ENCODE data around the gene SMAP2. TPM values are rescaled to one million over a fixed set of nuclear protein-coding genes. Genes with fewer than 3 reads are reported as not detected.

Gene SMAP2
- total and polyA plus RNA-seq, 10 of the 15 experiments (the other 5 are each of a cell fraction or from before 2014, with no cell fraction given): 33.4 to 177 (median 105) TPM

DNA sequence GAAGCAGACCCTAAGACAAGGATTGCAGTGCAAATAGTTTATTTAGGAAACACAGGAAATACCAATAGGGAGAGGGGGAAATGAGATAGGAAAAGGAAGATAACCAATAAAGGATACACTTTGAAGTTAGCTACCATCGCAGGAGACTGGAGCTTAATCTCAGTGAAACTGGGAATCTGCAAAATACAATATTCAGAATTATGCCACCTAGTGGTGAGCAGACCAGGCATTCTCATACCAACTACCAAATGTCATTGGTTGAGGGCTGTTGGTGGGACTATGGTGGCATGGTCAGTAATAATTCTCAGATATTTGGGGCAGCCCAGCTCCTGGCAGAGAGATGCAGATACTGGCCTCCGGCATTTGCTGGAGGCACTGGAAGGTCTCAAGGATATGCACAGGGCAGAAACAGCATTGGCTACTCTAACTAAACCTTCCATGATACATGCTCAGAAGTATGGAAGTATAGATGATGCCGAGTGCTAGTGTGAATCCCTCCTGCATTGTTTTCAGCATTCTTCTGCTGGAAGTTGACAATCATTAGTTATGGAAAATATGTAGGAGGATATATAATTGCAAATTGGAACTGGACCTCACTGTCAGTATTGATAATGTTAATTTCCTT lies 65.0 kb downstream of the SMAP2 start:
- no peak overlapping the region for H3K9ac ChIP-seq (ENCODE audit: control insufficient read depth, insufficient read depth, low read length)
- H3K27ac ChIP-seq (ENCODE audit: control insufficient read depth, insufficient read depth): no peak overlapping the region
- BruUV-seq (replicated peaks): no TSS peak
- H3K36me3 ChIP-seq (ENCODE audit: control insufficient read depth in 2 of 2, insufficient read depth in 2 of 2, low read length in 1 of 2): no peaks in the 10 kb centered on the region
- no peak for DNase-seq (ENCODE audit: low read depth, low spot score)
- WGBS (ENCODE audit: insufficient coverage, insufficient replicate concordance, low lambda C conversion rate, missing lambda C conversion rate): 67% methylated on average over 3 of the region's 3 CpGs
- no peak overlapping the region for H3K4me3 ChIP-seq
- ATAC-seq: peak; percentile 84
- H3K9me3 ChIP-seq (replicated peaks; ENCODE audit: control insufficient read depth, insufficient read depth, low read length): no peaks in the 10 kb centered on the region; the same call in 1 of the 3 replicates
- H3K4me2 ChIP-seq (ENCODE audit: control insufficient read depth, insufficient read depth): no peak overlapping the region
- POLR2A ChIA-PET: interaction anchor here (0.6 kb wide), 1 partner anchor 253 kb away, joined by 4 read pairs; no protein-coding TSS in a partner anchor
- intact Hi-C loops (cut with micrococcal nuclease; ENCODE audit: unreplicated experiment) (loop anchor here (1.0 kb wide), 1 partner anchor 294 kb away; no protein-coding TSS in a partner anchor), in situ Hi-C loops (cut with MboI) (no loop called here)
- FAIRE-seq: no peak
- CTCF ChIA-PET: interaction anchor here (0.5 to 3.5 kb wide), 29 partner anchors 9 to 329 kb away, joined by 3 to 40 read pairs (median 4); partner anchors contain the start of gene ZFP69B
- no peaks in the 10 kb centered on the region for H3K27me3 ChIP-seq (replicated peaks in 1 of 2; ENCODE audit: control insufficient read depth in 2 of 2, insufficient read depth in 2 of 2, low read length in 1 of 2)
- no peaks in the 10 kb centered on the region for H4K20me1 ChIP-seq (ENCODE audit: control insufficient read depth, insufficient read depth)
- no peaks in the 10 kb centered on the region for H3K4me1 ChIP-seq (ENCODE audit: control insufficient read depth, insufficient read depth, low read length)
- RAD21 ChIA-PET (ENCODE audit: unreplicated experiment): interaction anchor here (0.7 to 2.1 kb wide), 2 partner anchors 285 to 294 kb away, joined by 3 to 10 read pairs; no protein-coding TSS in a partner anchor
- no peaks in the 10 kb centered on the region for H3K79me2 ChIP-seq (ENCODE audit: control insufficient read depth, insufficient read depth, low read length)
- SMC1A ChIA-PET (ENCODE audit: uncharacterized antibody, unreplicated experiment): interaction anchor here (0.7 to 2.7 kb wide), 14 partner anchors 10 to 351 kb away, joined by 3 to 12 read pairs (median 4); partner anchors contain the start of gene ZFP69B
- H2AFZ ChIP-seq (ENCODE audit: control insufficient read depth, low read depth, low read length): no peak overlapping the region
- TF ChIP-seq SREBF1 (IDR thresholded peaks at IDR 0.05; ENCODE audit: low read length) (no peak), SMARCA5 (IDR thresholded peaks at IDR 0.05) (no peak), TCF12 (IDR thresholded peaks at IDR 0.05; ENCODE audit: low read depth, low read length) (no peak), SPI1 (IDR thresholded peaks at IDR 0.05; ENCODE audit: borderline replicate concordance, insufficient read depth, low read depth, low read length) (no peak), KDM1A (IDR thresholded peaks at IDR 0.05; ENCODE audit: borderline replicate concordance) (no peak), RAD21 (IDR thresholded peaks at IDR 0.05; ENCODE audit: insufficient read depth, low read depth, low read length) (peak; percentile 35; the same call in 1 of the 2 replicates)
- TF ChIP-seq, protein P1, sequence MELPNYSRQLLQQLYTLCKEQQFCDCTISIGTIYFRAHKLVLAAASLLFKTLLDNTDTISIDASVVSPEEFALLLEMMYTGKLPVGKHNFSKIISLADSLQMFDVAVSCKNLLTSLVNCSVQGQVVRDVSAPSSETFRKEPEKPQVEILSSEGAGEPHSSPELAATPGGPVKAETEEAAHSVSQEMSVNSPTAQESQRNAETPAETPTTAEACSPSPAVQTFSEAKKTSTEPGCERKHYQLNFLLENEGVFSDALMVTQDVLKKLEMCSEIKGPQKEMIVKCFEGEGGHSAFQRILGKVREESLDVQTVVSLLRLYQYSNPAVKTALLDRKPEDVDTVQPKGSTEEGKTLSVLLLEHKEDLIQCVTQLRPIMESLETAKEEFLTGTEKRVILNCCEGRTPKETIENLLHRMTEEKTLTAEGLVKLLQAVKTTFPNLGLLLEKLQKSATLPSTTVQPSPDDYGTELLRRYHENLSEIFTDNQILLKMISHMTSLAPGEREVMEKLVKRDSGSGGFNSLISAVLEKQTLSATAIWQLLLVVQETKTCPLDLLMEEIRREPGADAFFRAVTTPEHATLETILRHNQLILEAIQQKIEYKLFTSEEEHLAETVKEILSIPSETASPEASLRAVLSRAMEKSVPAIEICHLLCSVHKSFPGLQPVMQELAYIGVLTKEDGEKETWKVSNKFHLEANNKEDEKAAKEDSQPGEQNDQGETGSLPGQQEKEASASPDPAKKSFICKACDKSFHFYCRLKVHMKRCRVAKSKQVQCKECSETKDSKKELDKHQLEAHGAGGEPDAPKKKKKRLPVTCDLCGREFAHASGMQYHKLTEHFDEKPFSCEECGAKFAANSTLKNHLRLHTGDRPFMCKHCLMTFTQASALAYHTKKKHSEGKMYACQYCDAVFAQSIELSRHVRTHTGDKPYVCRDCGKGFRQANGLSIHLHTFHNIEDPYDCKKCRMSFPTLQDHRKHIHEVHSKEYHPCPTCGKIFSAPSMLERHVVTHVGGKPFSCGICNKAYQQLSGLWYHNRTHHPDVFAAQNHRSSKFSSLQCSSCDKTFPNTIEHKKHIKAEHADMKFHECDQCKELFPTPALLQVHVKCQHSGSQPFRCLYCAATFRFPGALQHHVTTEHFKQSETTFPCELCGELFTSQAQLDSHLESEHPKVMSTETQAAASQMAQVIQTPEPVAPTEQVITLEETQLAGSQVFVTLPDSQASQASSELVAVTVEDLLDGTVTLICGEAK (IDR thresholded peaks at IDR 0.05; ENCODE audit: borderline replicate concordance): no peak
- TF ChIP-seq, protein P2, sequence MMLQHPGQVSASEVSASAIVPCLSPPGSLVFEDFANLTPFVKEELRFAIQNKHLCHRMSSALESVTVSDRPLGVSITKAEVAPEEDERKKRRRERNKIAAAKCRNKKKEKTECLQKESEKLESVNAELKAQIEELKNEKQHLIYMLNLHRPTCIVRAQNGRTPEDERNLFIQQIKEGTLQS (IDR thresholded peaks at IDR 0.05; ENCODE audit: borderline replicate concordance, extremely low read depth, low read depth, low read length): no peak
- TF ChIP-seq, protein P3, sequence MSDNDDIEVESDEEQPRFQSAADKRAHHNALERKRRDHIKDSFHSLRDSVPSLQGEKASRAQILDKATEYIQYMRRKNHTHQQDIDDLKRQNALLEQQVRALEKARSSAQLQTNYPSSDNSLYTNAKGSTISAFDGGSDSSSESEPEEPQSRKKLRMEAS (IDR thresholded peaks at IDR 0.05; ENCODE audit: low read depth, low read length): no peak
- TF ChIP-seq, protein P4, sequence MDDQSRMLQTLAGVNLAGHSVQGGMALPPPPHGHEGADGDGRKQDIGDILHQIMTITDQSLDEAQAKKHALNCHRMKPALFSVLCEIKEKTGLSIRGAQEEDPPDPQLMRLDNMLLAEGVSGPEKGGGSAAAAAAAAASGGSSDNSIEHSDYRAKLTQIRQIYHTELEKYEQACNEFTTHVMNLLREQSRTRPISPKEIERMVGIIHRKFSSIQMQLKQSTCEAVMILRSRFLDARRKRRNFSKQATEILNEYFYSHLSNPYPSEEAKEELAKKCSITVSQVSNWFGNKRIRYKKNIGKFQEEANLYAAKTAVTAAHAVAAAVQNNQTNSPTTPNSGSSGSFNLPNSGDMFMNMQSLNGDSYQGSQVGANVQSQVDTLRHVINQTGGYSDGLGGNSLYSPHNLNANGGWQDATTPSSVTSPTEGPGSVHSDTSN (IDR thresholded peaks at IDR 0.05; ENCODE audit: insufficient replicate concordance, low read depth, low read length): no peak
- TF ChIP-seq, protein P5, sequence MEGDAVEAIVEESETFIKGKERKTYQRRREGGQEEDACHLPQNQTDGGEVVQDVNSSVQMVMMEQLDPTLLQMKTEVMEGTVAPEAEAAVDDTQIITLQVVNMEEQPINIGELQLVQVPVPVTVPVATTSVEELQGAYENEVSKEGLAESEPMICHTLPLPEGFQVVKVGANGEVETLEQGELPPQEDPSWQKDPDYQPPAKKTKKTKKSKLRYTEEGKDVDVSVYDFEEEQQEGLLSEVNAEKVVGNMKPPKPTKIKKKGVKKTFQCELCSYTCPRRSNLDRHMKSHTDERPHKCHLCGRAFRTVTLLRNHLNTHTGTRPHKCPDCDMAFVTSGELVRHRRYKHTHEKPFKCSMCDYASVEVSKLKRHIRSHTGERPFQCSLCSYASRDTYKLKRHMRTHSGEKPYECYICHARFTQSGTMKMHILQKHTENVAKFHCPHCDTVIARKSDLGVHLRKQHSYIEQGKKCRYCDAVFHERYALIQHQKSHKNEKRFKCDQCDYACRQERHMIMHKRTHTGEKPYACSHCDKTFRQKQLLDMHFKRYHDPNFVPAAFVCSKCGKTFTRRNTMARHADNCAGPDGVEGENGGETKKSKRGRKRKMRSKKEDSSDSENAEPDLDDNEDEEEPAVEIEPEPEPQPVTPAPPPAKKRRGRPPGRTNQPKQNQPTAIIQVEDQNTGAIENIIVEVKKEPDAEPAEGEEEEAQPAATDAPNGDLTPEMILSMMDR (IDR thresholded peaks at IDR 0.05 in 2 of 3, conservative IDR thresholded peaks at IDR 0.05 in 1 of 3; ENCODE audit: control insufficient read depth in 2 of 3, extremely low read depth in 1 of 3, insufficient read depth in 1 of 3, low read depth in 3 of 3, low read length in 3 of 3): peak; percentile 48 to 63 (median 53)

All from GM12878 (cell line).